ENCODE data around the gene SLC12A4.
"Not testable (repeated sequence)": the region's sequence is repeated elsewhere in the genome, so short reads cannot be mapped to it uniquely, and the experiment has no call there.

SLC12A4 gene

DNA sequence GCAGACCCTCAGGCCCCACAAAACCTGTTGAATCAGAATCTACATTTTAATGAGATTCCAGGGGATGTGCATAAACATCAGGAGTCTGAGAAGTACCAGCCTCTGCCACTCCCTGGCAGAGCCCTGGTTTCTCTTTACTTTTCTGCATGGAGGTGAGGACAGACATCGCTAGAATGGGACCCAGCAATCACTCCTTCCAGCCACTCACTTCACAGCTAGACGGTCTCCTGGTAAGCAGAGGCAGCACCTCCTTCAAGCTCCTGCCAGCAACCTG, 53.0 kb downstream of the SLC12A4 start:
- not testable (repeated sequence) for H3K4me3 ChIP-seq
- peak overlapping the region in 1 of 21 experiments; percentile 16 for H3K27ac ChIP-seq

DNA sequence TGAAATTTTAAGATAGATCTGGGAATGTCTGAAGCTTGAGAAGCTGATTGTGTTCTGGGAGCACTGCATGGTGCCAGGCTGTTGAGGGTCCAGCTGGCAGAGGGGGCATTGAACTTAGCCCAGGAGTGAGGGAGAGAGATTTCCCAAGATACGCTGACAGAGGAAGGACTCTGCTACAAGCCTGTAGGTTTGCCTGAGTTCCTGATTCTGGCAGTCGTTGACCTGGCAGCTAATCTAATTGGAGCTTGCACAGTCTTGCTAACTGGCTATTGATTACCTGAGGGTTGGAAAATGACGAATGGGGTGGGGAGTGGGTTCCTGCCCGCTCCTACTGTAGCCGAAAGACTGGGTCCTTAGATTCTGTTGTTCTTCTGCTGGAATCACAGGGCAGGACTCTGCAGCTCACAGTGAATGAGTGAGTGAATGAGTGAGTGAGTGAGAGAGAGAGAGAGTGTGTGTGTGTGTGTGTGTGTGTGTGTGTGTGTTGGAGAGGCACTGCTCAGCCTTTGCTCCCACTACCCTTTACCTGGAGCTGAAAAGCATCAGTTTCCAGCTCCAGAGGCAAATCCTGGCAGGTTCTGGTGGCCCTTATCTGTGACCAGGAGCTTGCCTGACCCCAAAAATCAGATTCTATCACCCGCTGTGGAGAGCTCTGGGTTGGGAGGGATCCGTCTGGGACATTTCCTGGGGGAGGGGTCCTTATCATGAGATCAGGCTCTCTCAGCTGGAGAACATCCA, 53.5 kb downstream of the SLC12A4 start:
- H3K27ac ChIP-seq = peak overlapping the region in 3 of 21 experiments; percentile 14 to 53 (median 31)
- no peak overlapping the region for H3K4me3 ChIP-seq

DNA sequence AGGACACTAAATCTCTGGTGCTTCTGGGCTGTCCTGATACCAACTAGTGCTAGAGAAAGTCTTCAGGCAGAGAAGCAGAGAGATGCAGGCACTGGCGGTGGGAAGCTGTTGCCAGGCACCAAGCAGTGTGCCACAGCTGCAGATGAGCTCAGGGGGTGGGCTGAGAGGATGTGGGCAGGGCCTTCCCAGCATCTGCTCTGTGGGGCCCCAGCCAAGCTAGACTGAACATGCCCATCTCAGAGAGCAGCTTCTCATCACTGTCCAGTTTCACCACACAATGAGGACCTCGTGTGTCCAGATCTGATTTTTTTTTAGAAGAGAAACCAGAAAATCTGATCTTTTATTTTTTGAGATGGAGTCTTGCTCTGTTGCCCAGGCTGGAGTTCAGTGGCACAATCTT, 58.3 kb downstream of the SLC12A4 start:
- peak overlapping the region in 1 of 21 experiments; percentile 30 for H3K27ac ChIP-seq
- no peak overlapping the region for H3K4me3 ChIP-seq

DNA sequence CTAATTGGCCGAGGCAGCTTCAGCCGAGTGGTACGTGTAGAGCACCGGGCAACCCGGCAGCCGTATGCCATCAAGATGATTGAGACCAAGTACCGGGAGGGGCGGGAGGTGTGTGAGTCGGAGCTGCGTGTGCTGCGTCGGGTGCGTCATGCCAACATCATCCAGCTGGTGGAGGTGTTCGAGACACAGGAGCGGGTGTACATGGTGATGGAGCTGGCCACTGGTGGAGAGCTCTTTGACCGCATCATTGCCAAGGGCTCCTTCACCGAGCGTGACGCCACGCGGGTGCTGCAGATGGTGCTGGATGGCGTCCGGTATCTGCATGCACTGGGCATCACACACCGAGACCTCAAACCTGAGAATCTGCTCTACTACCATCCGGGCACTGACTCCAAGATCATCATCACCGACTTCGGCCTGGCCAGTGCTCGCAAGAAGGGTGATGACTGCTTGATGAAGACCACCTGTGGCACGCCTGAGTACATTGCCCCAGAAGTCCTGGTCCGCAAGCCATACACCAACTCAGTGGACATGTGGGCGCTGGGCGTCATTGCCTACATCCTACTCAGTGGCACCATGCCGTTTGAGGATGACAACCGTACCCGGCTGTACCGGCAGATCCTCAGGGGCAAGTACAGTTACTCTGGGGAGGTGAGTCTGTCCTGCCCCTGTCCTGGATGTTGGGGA, 59.2 kb downstream of the SLC12A4 start:
- Histone ChIP-seq H3K27ac (no peak overlapping the region), H3K4me3 (no peak overlapping the region)

DNA sequence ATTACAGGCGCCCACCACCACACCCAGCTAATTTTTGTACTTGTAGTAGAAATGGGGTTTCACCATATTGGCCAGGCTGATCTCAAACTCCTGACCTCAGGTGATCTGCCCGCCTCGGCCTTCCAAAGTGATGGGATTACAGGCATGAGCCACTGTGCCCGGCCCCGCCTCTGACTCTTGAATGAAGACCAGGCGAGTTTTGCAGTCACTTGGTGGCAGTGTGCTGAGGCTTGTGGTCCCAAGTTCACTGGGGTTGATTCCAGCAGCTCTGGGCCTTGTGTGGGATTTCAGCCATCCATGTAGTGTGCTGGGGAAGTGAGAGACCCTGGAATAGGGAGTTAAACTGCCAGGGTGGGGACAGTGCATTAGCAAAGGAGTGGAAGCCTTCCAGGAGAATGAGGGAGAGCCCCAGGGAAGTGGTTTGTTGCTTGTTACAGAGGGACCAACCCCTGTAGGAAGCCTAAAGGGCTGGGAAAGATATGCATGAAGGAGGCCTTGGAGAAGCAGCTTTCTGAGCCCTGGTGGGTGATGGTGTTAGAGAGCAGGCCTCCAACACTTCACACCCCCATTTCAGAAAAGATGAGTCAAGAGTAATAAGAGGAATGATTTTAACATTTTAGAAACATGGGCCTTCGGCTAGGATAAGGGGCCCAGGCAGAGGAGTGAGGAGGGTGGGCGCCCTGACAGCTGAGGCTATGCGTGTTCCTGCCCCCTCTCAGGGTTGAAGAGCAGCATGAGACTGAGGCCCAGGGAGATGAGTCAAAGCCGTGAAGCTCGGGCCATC, 60.8 kb downstream of the SLC12A4 start:
- Histone ChIP-seq H3K4me3 (no peak overlapping the region), H3K27ac (no peak overlapping the region)

DNA sequence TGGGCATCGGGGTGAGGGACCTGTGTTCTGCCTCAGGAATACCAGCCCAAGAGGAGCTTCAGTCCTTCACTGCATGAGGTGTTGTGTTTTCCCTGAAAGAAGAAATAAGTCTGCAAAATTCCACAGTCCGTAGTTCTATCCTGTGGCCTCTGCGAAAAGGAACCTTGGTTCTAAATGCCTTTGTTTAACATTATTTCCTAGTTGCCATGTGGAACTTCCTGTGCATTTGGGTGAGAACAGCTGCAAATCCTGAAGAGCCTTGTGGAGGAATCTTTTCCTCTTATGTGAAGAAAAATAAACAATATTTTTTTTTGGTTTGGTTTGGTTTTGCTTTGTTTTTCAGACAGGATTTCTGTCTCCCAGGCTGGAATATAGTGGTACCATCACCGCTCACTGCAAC, 65.6 kb downstream of the SLC12A4 start:
- Histone ChIP-seq H3K27ac (peak overlapping the region in 4 of 21 experiments; percentile 21 to 70 (median 32)), H3K4me3 (no peak overlapping the region)

DNA sequence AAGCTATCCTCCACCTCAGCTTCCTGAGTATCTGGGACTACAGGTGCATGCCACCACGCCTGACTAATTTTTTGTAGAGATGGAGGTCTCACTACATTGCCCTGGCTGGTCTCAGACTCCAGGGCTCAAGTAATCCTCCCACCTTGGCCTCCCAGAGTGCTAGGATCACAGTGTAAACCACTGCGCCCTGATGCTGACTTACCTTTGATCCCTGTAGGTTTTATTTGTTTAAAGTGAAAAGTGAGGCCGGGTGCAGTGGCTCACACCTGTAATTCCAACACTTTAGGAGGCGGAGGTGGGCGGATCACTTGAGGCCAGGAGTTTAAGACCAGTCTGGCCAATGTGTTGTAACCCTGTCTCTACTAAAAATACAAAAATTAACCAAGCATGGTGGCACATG, 66.7 kb downstream of the SLC12A4 start:
- Histone ChIP-seq H3K27ac (no peak overlapping the region), H3K4me3 (no peak overlapping the region)

DNA sequence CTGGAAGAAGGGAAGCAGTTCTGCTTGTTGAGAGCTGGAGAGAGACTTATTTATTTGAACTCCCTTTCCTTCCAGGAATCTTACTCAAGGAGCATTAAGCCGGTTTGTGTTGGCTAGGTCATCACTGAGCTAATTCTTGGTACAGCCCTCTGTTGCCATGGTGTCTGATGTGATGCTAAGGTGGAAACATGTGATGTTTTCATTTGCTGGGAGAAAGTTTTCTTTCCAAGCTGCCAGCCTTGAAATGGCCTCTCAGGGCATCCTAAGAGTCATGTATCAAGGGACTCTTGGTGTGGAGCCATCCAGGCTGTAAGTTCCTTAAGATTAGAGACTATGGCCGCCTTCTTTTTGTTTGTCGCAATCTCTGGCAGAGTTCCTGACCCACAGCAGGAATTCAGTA, 71.2 kb downstream of the SLC12A4 start:
- H3K27ac ChIP-seq = peak overlapping the region in 5 of 21 experiments; percentile 3 to 99 (median 41)
- H3K4me3 ChIP-seq = no peak overlapping the region

DNA sequence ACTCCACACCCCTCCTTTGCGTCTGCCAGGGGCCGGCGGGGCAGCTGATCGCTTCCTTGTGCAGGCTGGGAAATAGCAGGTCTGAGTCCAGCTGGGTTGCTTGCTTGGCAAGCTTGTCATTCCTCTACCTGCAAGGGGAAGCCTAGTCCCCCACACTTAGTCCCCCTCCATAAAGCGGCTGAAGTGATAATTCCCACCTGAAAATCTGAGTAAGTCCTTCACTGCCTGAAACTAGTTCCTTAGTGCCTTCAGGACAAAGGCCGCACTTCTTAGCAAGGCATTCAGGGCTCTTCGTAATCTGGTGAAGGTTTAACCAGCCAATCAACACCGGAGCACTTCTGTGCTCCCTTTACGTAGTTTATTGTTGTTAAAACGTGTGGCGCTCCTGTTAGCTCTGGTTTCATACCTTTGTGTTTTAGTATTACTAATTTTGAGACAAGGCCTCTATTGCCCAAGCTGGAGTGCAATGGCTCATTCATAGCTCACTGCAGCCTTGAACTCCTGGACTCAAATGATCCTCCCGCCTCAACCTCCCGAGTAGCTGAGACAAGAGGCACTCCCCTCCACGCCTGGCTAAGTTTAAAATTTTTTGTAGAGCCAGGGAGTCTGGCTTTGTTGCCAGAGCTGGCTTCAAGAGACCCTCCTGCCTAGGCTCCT, 74.6 kb downstream of the SLC12A4 start:
- Histone ChIP-seq H3K27ac (peak overlapping the region; percentile 83 to 100 (median 95)), H3K4me3 (peak overlapping the region; percentile 66 to 97 (median 91))

Data from skin epidermis (tissue), 12 donors.